Cardiac ventricle fibroblast (primary cell): ENCODE results near the gene PRIM1. TPM values are rescaled to one million over a fixed set of nuclear protein-coding genes. Genes with fewer than 3 reads are reported as not detected.

Experiments
- total RNA-seq: library from RNA; depleted of rRNA; stranded (reverse); fragments of >200 nt; gene quantifications from 2 replicates; pipeline ENCODE4 v1.2.3, GENCODE V29; 2015

Gene PRIM1
- 2.1 and 3.7 TPM in 2 replicates for total RNA-seq

DNA sequence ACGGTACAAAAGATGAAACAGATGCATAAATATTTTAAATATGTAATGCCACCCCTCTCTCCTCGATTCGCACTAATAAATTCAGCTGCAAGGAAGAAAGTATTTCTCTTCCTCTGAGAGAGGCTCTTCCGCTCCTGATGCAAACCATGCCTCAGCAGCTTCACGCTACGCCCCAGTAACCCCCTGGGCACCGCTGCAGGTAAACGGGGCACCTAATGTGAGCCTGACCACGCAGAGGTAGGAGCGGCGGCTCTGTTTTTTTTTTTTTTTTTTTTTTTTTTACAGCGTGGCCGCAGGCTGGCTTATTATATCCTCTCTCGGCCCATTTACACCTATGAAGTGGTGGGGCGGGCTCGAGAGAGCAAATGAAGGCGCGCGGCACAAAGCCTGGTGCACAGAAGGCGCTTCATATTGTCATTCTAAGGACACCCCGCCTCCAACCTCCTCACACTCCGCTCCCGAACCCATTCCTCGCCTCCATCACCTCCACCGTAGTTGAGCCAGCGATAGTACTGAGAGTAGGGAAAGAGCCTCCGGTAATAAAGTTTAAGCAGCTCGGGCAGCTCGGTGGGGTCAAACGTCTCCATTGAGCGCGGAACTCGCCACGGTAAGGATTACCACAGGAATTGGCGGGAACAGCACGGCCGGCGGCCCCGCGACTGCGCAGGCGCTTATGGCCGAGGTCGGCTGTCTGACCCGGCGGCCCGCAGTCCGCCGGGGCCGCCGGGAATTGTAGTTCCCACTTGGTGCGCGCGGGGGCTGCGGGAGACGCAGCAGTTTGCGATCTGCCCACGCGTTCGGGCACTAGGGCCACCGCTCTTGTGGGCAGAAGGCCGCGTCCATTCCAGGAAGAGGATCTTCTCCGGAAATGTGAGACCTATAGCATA, at the start of gene PRIM1:
Gene PRIM1 (minus strand): TSS at position 612 of the 887 bp plus-strand sequence. CDS start 25 bp downstream, at position 587.

DNA sequence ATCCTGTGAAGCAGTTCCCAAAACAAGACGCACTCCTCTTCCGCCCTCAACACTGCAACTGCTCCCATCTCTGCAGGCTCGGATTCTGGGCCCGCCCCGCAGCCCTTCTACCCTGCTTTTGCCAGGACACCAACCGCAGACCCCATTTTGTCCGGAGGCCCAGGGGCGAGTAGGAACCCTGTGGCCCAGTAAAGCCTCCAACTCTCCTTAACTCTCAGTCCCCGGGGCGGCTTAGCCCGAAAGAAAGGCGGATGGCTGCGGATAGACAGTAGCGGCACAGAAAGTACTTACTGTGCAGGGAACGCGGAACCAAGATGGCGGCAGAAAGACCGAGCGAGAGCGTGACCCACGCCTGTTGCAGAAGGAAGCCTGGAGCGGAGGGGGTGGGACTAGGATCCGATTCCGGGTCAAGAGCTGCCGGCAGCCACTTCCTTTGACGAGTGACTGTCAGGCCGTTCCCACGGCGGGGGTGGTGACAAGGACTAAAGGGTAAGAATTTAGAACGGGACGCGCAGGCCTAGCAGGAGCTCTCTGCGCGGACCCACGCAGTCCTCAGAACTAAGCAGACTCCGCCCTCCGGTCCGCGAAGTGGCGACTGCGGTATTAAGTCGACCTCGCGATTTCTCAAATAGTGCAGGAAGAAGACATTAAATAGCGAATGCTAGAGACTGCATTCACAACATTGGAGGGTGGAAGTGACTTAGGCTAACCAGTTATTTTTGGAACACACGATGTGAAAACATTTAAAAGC, 27.0 kb downstream of the PRIM1 start, which contains the start of gene NACA:
Gene NACA (minus strand): TSS at position 328 of the 751 bp plus-strand sequence. CDS start 778 bp downstream, outside the sequence.

DNA sequence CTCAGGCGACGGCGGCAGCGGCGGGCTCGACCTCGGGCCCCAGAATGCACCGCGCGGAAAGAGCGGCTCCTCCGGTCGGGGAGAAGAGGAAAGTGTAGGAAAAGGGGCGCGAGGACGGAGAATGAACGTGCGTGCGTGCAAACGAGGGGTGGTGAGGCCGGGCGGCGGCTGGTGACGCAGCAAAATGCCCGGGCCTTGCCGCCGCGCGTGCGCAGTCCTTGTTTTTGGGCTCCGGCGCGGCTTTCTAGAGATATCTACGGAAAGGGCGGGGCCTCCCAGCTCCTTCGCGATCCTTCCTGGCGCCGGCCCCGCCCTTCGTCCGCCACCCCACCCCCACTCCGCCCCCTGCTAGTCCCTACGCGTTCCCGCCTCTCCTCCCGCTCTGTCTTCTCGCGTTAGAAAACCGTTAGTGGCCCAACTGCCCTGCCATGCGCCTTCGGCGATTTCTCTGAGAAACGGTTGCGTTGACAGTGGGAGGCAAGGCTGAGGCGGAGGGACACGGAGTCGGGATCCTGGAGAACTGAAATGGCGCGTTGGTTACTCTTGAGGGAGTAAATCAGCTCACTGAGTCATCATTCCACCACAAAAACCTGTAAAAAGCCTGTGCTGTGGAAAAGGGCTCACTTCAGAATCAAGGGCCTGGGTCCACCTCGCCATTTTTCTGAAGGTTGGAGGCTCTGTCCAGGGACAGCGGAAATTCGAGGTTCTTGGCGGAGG, 63.8 kb downstream of the PRIM1 start, which contains the start of gene PTGES3:
Gene PTGES3 (minus strand): TSS at position 156 of the 717 bp plus-strand sequence. CDS start 285 bp downstream, outside the sequence.

Other genes starting within 250 kb of the PRIM1 start
- gene RBMS2, start 230.5 kb downstream of the PRIM1 start, total RNA-seq: 14.8 and 20.3 TPM in 2 replicates
- gene BAZ2A, start 122.0 kb downstream of the PRIM1 start, total RNA-seq: 27.5 and 33.3 TPM in 2 replicates
- gene ATP5F1B, start 106.3 kb downstream of the PRIM1 start, total RNA-seq: 294 and 308 TPM in 2 replicates
- 72.7 and 74.6 TPM in 2 replicates for gene PTGES3, start 64.0 kb downstream of the PRIM1 start, total RNA-seq
- gene NACA, start 27.0 kb downstream of the PRIM1 start, total RNA-seq: 1,513 and 1,579 TPM in 2 replicates
- 0.83 and 2.2 TPM in 2 replicates for gene HSD17B6, start 11.0 kb upstream of the PRIM1 start, total RNA-seq
- gene SDR9C7, start 182.1 kb upstream of the PRIM1 start, total RNA-seq: not detected in 2 replicates
- gene RDH16, start 205.3 kb upstream of the PRIM1 start, total RNA-seq: 0.06 TPM in 1 of 2 replicates, not detected in the other